Caco-2 (cell line): ENCODE measurements around the gene RNF214. TPM values are rescaled to one million over a fixed set of nuclear protein-coding genes. Genes with fewer than 3 reads are reported as not detected.

Experiments
- BruUV-seq: library from RNA; stranded (reverse); fragments of 400-500 nt; replicated peaks from 2 replicates; lab custom pipeline; 2021; lab: Mats Ljungman, UMichigan
- CTCF ChIA-PET: fragments of 300-600 bp; sonication (Branson Sonifier 250); formaldehyde crosslinking; loops from one replicate; lab custom pipeline; 2022; ENCODE audit warnings: antibody characterized with exemption; lab: Charles Lee
- POLR2A ChIA-PET: fragments of 300-600 bp; sonication (Branson Sonifier 250); formaldehyde crosslinking; loops from one replicate; lab custom pipeline; 2022; ENCODE audit warnings: antibody characterized with exemption; lab: Charles Lee
- DNase-seq, 2 experiments: peaks; one replicate each; pipeline versions ENCODE4 v3.0.0 to v3.0.0-alpha.2; 2020 to 2022
- H3K27me3 ChIP-seq: replicated peaks from 2 replicates; pipeline ENCODE4 v1.6.0; 2011; ENCODE audit warnings: low read length; ENCODE audit not compliant: control insufficient read depth, insufficient read depth
- H3K36me3 ChIP-seq: 2 replicates; pipeline ENCODE4 v1.5.1; 2011; ENCODE audit warnings: low read length; ENCODE audit not compliant: control insufficient read depth, insufficient read depth
- H3K4me1 ChIP-seq: fragments of 250-450 bp; sonication (Bioruptor Pico); 2 replicates; pipeline ENCODE4 v1.5.1; 2020; ENCODE audit warnings: mild to moderate bottlenecking
- H3K4me3 ChIP-seq: 2 replicates; pipeline ENCODE4 v1.5.1; 2011; ENCODE audit warnings: low read depth, mild to moderate bottlenecking, control low read depth, low read length
- H3K9me3 ChIP-seq: fragments of 250-450 bp; sonication (Bioruptor Pico); 2 replicates; pipeline ENCODE4 v1.5.1; 2020; ENCODE audit warnings: mild to moderate bottlenecking, moderate library complexity
- H3K27ac Mint-ChIP-seq: one replicate; pipeline ENCODE4 v1.8.0; 2022; ENCODE audit warnings: mixed read lengths; ENCODE audit not compliant: unreplicated experiment
- H3K27me3 Mint-ChIP-seq: one replicate; pipeline ENCODE4 v1.8.0; 2022; ENCODE audit warnings: mixed read lengths; ENCODE audit not compliant: insufficient read depth, unreplicated experiment
- H3K36me3 Mint-ChIP-seq: one replicate; pipeline ENCODE4 v1.8.0; 2022; ENCODE audit warnings: mild to moderate bottlenecking, mixed read lengths; ENCODE audit not compliant: insufficient read depth, unreplicated experiment
- H3K4me1 Mint-ChIP-seq: one replicate; pipeline ENCODE4 v1.8.0; 2022; ENCODE audit warnings: low read depth, mixed read lengths; ENCODE audit not compliant: unreplicated experiment
- H3K4me3 Mint-ChIP-seq: one replicate; pipeline ENCODE4 v1.8.0; 2022; ENCODE audit warnings: mild to moderate bottlenecking, moderate library complexity, mixed read lengths; ENCODE audit not compliant: unreplicated experiment
- H3K9me3 Mint-ChIP-seq: one replicate; pipeline ENCODE4 v1.8.0; 2022; ENCODE audit warnings: mixed read lengths; ENCODE audit not compliant: unreplicated experiment
- CTCF ChIP-seq, 2 experiments: fragments of 200-600 bp in 1 of 2; IDR thresholded peaks; 1 replicate in 1 of 2; 2 replicates in 1 of 2; pipeline versions ENCODE4 v1.5.1 to v1.8.0; 2011 to 2022; ENCODE audit warnings: antibody characterized with exemption in 1 of 2, control low read depth in 1 of 2, inconsistent platforms in 1 of 2, low read depth in 1 of 2, low read length in 1 of 2, mild to moderate bottlenecking in 1 of 2, moderate library complexity in 1 of 2; ENCODE audit not compliant: insufficient read depth in 1 of 2, severe bottlenecking in 1 of 2, unreplicated experiment in 1 of 2
- intact Hi-C: fragments of 100-400 bp; cut with micrococcal nuclease; formaldehyde crosslinking; loops from one replicate; pipeline ENCODE4 v1.10.0; 2022; ENCODE audit not compliant: unreplicated experiment
- total RNA-seq: library from RNA; stranded (reverse); gene quantifications from 2 replicates; pipeline ENCODE4 v1.2.3, GENCODE V29; 2022

Gene RNF214
- total RNA-seq, 1 experiment from 2014 or later: 55.8 TPM

DNA sequence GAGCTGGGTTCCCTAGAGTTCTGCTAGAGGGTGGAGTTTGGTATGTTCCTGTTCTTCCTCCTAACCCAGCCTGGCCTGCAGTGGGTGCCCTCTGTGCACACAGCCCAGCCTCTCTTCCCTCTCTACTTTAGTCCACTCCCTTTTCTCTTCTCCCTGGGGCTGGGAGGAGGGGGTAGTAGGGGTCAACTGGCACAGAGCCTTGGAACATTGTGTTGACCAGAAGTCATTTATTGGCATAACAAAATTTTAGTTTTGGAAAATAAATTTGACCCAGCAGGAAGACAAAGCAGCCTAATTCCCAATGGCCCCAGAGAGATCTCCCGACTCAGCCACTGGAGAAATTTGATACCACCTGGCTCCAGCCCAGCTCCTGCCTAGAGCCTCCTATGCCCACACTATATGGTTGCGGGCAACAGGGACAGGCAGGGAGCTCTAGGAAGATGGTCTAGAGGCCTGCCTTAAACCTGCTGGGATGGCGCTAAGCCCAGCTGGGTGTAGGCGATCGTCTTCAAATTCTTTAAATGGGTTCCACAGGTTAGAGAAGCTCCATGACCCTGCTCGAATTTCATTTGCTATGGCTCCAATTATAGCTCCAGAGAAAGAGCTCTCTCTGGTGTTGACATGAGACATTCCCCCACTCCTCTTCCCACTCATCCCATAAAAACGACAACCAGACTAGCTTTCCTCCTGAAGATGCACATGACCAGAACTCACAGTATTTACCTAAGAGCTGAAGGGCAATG is 10.5 kb upstream of the RNF214 start:
- Mint-ChIP-seq H3K9me3 (no peaks in the 10 kb centered on the region), H3K4me1 (peaks cover 43% of the 10 kb centered on the region), H3K27ac (no peak overlapping the region), H3K27me3 (no peaks in the 10 kb centered on the region), H3K36me3 (peaks cover 79% of the 10 kb centered on the region), H3K4me3 (no peak overlapping the region)
- Histone ChIP-seq H3K36me3 (peaks cover 14% of the 10 kb centered on the region), H3K4me1 (peaks cover 58% of the 10 kb centered on the region), H3K9me3 (no peaks in the 10 kb centered on the region), H3K27me3 (no peaks in the 10 kb centered on the region), H3K4me3 (no peak overlapping the region)
- ChIA-PET POLR2A (interaction anchor here (0.7 kb wide), 1 partner anchor 252 kb away, joined by 3 read pairs; no protein-coding TSS in a partner anchor), CTCF (interaction anchor here (0.7 to 1.2 kb wide), 2 partner anchors 30 to 43 kb away, joined by 3 to 6 read pairs; partner anchors contain the start of gene SIDT2)
- TF ChIP-seq CTCF (IDR thresholded peaks at IDR 0.05; ENCODE audit: insufficient read depth in 1 of 2, low read depth in 1 of 2, low read length in 1 of 2, severe bottlenecking in 1 of 2, unreplicated experiment in 1 of 2): no peak
- BruUV-seq: no TSS peak
- intact Hi-C loops: no loop called here
- peak in 1 of 2 experiments; percentile 37 for DNase-seq

- BruUV-seq: no TSS peak
- POLR2A ChIA-PET: no interaction called here
- Mint-ChIP-seq H3K9me3 (no peaks in the 10 kb centered on the region), H3K27ac (no peak overlapping the region), H3K27me3 (no peaks in the 10 kb centered on the region), H3K36me3 (peaks cover 75% of the 10 kb centered on the region), H3K4me1 (peaks cover 43% of the 10 kb centered on the region), H3K4me3 (no peak overlapping the region)
- intact Hi-C loops: no loop called here
- CTCF ChIA-PET: no interaction called here
- H3K36me3 ChIP-seq: peaks cover 6% of the 10 kb centered on the region
- H3K4me3 ChIP-seq: no peak overlapping the region
- peak in 1 of 2 experiments; percentile 25 for DNase-seq
- no peak for TF ChIP-seq CTCF (IDR thresholded peaks at IDR 0.05; ENCODE audit: insufficient read depth in 1 of 2, low read depth in 1 of 2, low read length in 1 of 2, severe bottlenecking in 1 of 2, unreplicated experiment in 1 of 2)
- no peaks in the 10 kb centered on the region for H3K9me3 ChIP-seq
- H3K27me3 ChIP-seq: no peaks in the 10 kb centered on the region
- peaks cover 50% of the 10 kb centered on the region for H3K4me1 ChIP-seq
Observed at GRCh38 chr11:117222991-117223740, 9.3 kb upstream of the RNF214 start.
